Right renal pelvis (tissue), 4 donors: ENCODE results near the gene ST14. TPM values are rescaled to one million over a fixed set of nuclear protein-coding genes. Genes with fewer than 3 reads are reported as not detected.

Experiments used
- DNase-seq, 4 donors: peaks; one replicate each; pipeline ENCODE4 v3.0.0-alpha.2; 2013; ENCODE audit warnings: low read depth in 4 of 4, low spot score in 3 of 4, missing footprints in 1 of 4
- polyA plus RNA-seq, 4 donors: library from polyadenylated mRNA; unstranded; fragments of 120-200 nt; gene quantifications; one replicate each; pipeline ENCODE4 v1.2.1, GENCODE V29; 2013; ENCODE audit not compliant: insufficient read length in 4 of 4

Gene ST14
- 10 to 100 TPM; 28.4 to 39.5 (median 31.6) TPM for polyA plus RNA-seq

- no peak for DNase-seq
Measured at GRCh38 chr11:130159657-130160497, at the start of gene ST14. TSS of gene ST14 (plus strand) at chr11:130159782. CDS start at chr11:130159980, 198 bp downstream.

- DNase-seq = no peak
Measured at GRCh38 chr11:130110339-130111108, 49.1 kb upstream of the ST14 start.

GRCh38 chr11:130112071-130112830 is 47.3 kb upstream of the ST14 start:
- DNase-seq = no peak

- DNase-seq = no peak
Measured at GRCh38 chr11:130114281-130114680, 45.3 kb upstream of the ST14 start.

GRCh38 chr11:130114726-130115125 is 44.9 kb upstream of the ST14 start:
- no peak for DNase-seq

GRCh38 chr11:130115218-130115617 is 44.4 kb upstream of the ST14 start:
- no peak for DNase-seq

- no peak for DNase-seq
Measured at GRCh38 chr11:130118165-130118564, 41.4 kb upstream of the ST14 start.

GRCh38 chr11:130118636-130119387 is 40.8 kb upstream of the ST14 start:
- no peak for DNase-seq

GRCh38 chr11:130120045-130120444 is 39.5 kb upstream of the ST14 start:
- no peak for DNase-seq

- no peak for DNase-seq
Measured at GRCh38 chr11:130121445-130121978, 38.1 kb upstream of the ST14 start.

GRCh38 chr11:130122141-130122575 is 37.4 kb upstream of the ST14 start:
- no peak for DNase-seq

GRCh38 chr11:130123414-130124040 is 36.1 kb upstream of the ST14 start:
- DNase-seq = no peak

- DNase-seq = no peak
Measured at GRCh38 chr11:130124096-130124495, 35.5 kb upstream of the ST14 start.

- no peak for DNase-seq
Measured at GRCh38 chr11:130125638-130126037, 33.9 kb upstream of the ST14 start.

GRCh38 chr11:130126516-130126915 is 33.1 kb upstream of the ST14 start:
- DNase-seq = no peak

- no peak for DNase-seq
Measured at GRCh38 chr11:130127509-130127908, 32.1 kb upstream of the ST14 start.

GRCh38 chr11:130128626-130129025 is 31.0 kb upstream of the ST14 start:
- DNase-seq = no peak

- DNase-seq = no peak
Measured at GRCh38 chr11:130129922-130130321, 29.7 kb upstream of the ST14 start.
